ENCODE measurements around the gene LRRC8A. TPM values are rescaled to one million over a fixed set of nuclear protein-coding genes. Genes with fewer than 3 reads are reported as not detected.

LRRC8A gene
- total and polyA plus RNA-seq, 2 experiments from 2014 or later: 35.6 to 37.9 TPM

- Histone ChIP-seq H3K4me3 (no peak overlapping the region), H3K9me2 (ENCODE audit: insufficient read depth) (no peaks in the 10 kb centered on the region), H3K4me1 (ENCODE audit: insufficient read depth) (peaks cover 43% of the 10 kb centered on the region), H3K4me2 (ENCODE audit: unreplicated experiment) (no peak overlapping the region), H3F3A (ENCODE audit: insufficient read depth) (peaks cover 22% of the 10 kb centered on the region), H3K27me3 (replicated peaks; ENCODE audit: insufficient read depth) (no peaks in the 10 kb centered on the region), H4K20me1 (ENCODE audit: insufficient read depth) (no peaks in the 10 kb centered on the region), H3K79me2 (ENCODE audit: insufficient read depth) (peaks cover 51% of the 10 kb centered on the region), H3K9me3 (ENCODE audit: low read depth) (no peaks in the 10 kb centered on the region), H3K36me3 (ENCODE audit: low read depth) (no peaks in the 10 kb centered on the region; the same call in 1 of the 2 replicates), H3K27ac (peak overlapping the region; percentile 37), H3K9ac (peak overlapping the region; percentile 50; the same call in 1 of the 2 replicates), H2AFZ (no peak overlapping the region)
- WGBS, 2 experiments (ENCODE audit: low coverage in 1 of 2, low lambda C conversion rate in 2 of 2, missing lambda C conversion rate in 2 of 2): 37 to 55% methylated on average over 17 to 18 of the region's 18 CpGs
- in situ Hi-C loops (cut with MboI): no loop called here
- no peak for TF ChIP-seq EZH2phosphoT487 (IDR thresholded peaks at IDR 0.05; ENCODE audit: insufficient read depth, low read depth)
- no peak for TF ChIP-seq EZH2 (IDR thresholded peaks at IDR 0.05; ENCODE audit: insufficient read depth, poor library complexity, severe bottlenecking)
- peak; percentile 74 for DNase-seq
Measured at GRCh38 chr9:128916204-128916603, 34.3 kb downstream of the LRRC8A start.

- WGBS, 2 experiments (ENCODE audit: low coverage in 1 of 2, low lambda C conversion rate in 2 of 2, missing lambda C conversion rate in 2 of 2): 65 to 66% methylated on average over 11 of the region's 11 CpGs
- peak overlapping the region; percentile 37 for H3K27ac ChIP-seq
- peaks cover 48% of the 10 kb centered on the region for H3K79me2 ChIP-seq (ENCODE audit: insufficient read depth)
Measured at GRCh38 chr9:128916745-128917144, 34.8 kb downstream of the LRRC8A start.

GRCh38 chr9:128917151-128917849 is 35.4 kb downstream of the LRRC8A start:
- Histone ChIP-seq H3K9me2 (ENCODE audit: insufficient read depth) (no peaks in the 10 kb centered on the region), H3K36me3 (ENCODE audit: low read depth) (no peaks in the 10 kb centered on the region; the same call in 1 of the 2 replicates), H3K79me2 (ENCODE audit: insufficient read depth) (peaks cover 44% of the 10 kb centered on the region), H3K9me3 (ENCODE audit: low read depth) (no peaks in the 10 kb centered on the region), H3K27me3 (replicated peaks; ENCODE audit: insufficient read depth) (no peaks in the 10 kb centered on the region), H3F3A (ENCODE audit: insufficient read depth) (peaks cover 11% of the 10 kb centered on the region), H3K4me1 (ENCODE audit: insufficient read depth) (peaks cover 37% of the 10 kb centered on the region), H4K20me1 (ENCODE audit: insufficient read depth) (no peaks in the 10 kb centered on the region), H3K4me3 (no peak overlapping the region), H3K4me2 (ENCODE audit: unreplicated experiment) (no peak overlapping the region), H3K9ac (peak overlapping the region; percentile 50), H2AFZ (peak overlapping the region; percentile 48; the same call in 1 of the 2 replicates), H3K27ac (peak overlapping the region; percentile 37)
- peak; percentile 82 for DNase-seq
- WGBS, 2 experiments (ENCODE audit: low coverage in 1 of 2, low lambda C conversion rate in 2 of 2, missing lambda C conversion rate in 2 of 2): 56 to 61% methylated on average over 26 of the region's 26 CpGs
- in situ Hi-C loops (cut with MboI): no loop called here
- TF ChIP-seq EZH2phosphoT487 (IDR thresholded peaks at IDR 0.05; ENCODE audit: insufficient read depth, low read depth): no peak
- TF ChIP-seq EZH2 (IDR thresholded peaks at IDR 0.05; ENCODE audit: insufficient read depth, poor library complexity, severe bottlenecking): no peak

More at GRCh38 chr9:128916745-128917144, 34.8 kb downstream of the LRRC8A start:
- in situ Hi-C loops (cut with MboI): no loop called here
- Histone ChIP-seq H2AFZ (peak overlapping the region; percentile 48; the same call in 1 of the 2 replicates), H3K4me2 (ENCODE audit: unreplicated experiment) (no peak overlapping the region), H3K9me3 (ENCODE audit: low read depth) (no peaks in the 10 kb centered on the region), H3K4me1 (ENCODE audit: insufficient read depth) (peaks cover 40% of the 10 kb centered on the region), H4K20me1 (ENCODE audit: insufficient read depth) (no peaks in the 10 kb centered on the region), H3K27me3 (replicated peaks; ENCODE audit: insufficient read depth) (no peaks in the 10 kb centered on the region), H3F3A (ENCODE audit: insufficient read depth) (peaks cover 16% of the 10 kb centered on the region), H3K9ac (peak overlapping the region; percentile 50), H3K9me2 (ENCODE audit: insufficient read depth) (no peaks in the 10 kb centered on the region), H3K36me3 (ENCODE audit: low read depth) (no peaks in the 10 kb centered on the region; the same call in 1 of the 2 replicates), H3K4me3 (no peak overlapping the region)
- TF ChIP-seq EZH2 (IDR thresholded peaks at IDR 0.05; ENCODE audit: insufficient read depth, poor library complexity, severe bottlenecking) (no peak), EZH2phosphoT487 (IDR thresholded peaks at IDR 0.05; ENCODE audit: insufficient read depth, low read depth) (no peak)
- DNase-seq: no peak

GRCh38 chr9:128918921-128919320 is 37.0 kb downstream of the LRRC8A start:
- peaks cover 10% of the 10 kb centered on the region for H3F3A ChIP-seq (ENCODE audit: insufficient read depth)
- no peak overlapping the region for H3K27ac ChIP-seq
- peaks cover 28% of the 10 kb centered on the region for H3K79me2 ChIP-seq (ENCODE audit: insufficient read depth)
- DNase-seq: no peak
- no peak for TF ChIP-seq EZH2phosphoT487 (IDR thresholded peaks at IDR 0.05; ENCODE audit: insufficient read depth, low read depth)
- TF ChIP-seq EZH2 (IDR thresholded peaks at IDR 0.05; ENCODE audit: insufficient read depth, poor library complexity, severe bottlenecking): no peak
- no peaks in the 10 kb centered on the region for H4K20me1 ChIP-seq (ENCODE audit: insufficient read depth)
- no peak overlapping the region for H2AFZ ChIP-seq
- H3K9ac ChIP-seq: no peak overlapping the region
- H3K27me3 ChIP-seq (replicated peaks; ENCODE audit: insufficient read depth): no peaks in the 10 kb centered on the region
- no peak overlapping the region for H3K4me2 ChIP-seq (ENCODE audit: unreplicated experiment)
- no peaks in the 10 kb centered on the region; the same call in 1 of the 2 replicates for H3K36me3 ChIP-seq (ENCODE audit: low read depth)
- no peaks in the 10 kb centered on the region for H3K9me3 ChIP-seq (ENCODE audit: low read depth)
- peaks cover 21% of the 10 kb centered on the region for H3K4me1 ChIP-seq (ENCODE audit: insufficient read depth)
- H3K4me3 ChIP-seq: no peak overlapping the region
- no peaks in the 10 kb centered on the region for H3K9me2 ChIP-seq (ENCODE audit: insufficient read depth)
- WGBS, 2 experiments (ENCODE audit: low coverage in 1 of 2, low lambda C conversion rate in 2 of 2, missing lambda C conversion rate in 2 of 2): 73 to 87% methylated on average over 2 of the region's 2 CpGs
- in situ Hi-C loops (cut with MboI): no loop called here
